Trophoblast cell (in vitro differentiated cells and primary cell): ENCODE data around the gene CD207.

ENCODE experiments used
- DNase-seq, 2 donors: peaks; one replicate each; pipeline ENCODE4 v3.0.0-alpha.2; 2016
- H2AFZ ChIP-seq: 2 replicates; pipeline ENCODE4 v1.6.1; 2013; ENCODE audit warnings: low read length, moderate library complexity, mild to moderate bottlenecking; ENCODE audit not compliant: insufficient read depth, poor library complexity
- H2AK5ac ChIP-seq: 2 replicates; pipeline ENCODE4 v1.6.1; 2013; ENCODE audit warnings: mild to moderate bottlenecking, low read length
- H2BK120ac ChIP-seq: 2 replicates; pipeline ENCODE4 v1.6.1; 2013; ENCODE audit warnings: low read length, mild to moderate bottlenecking, moderate library complexity; ENCODE audit not compliant: insufficient read depth, poor library complexity
- H2BK12ac ChIP-seq: 2 replicates; pipeline ENCODE4 v1.6.1; 2013; ENCODE audit warnings: mild to moderate bottlenecking, low read length, moderate library complexity
- H2BK5ac ChIP-seq: 2 replicates; pipeline ENCODE4 v1.6.1; 2013; ENCODE audit warnings: low read length, low read depth, moderate library complexity, mild to moderate bottlenecking; ENCODE audit not compliant: poor library complexity
- H3K14ac ChIP-seq: 2 replicates; pipeline ENCODE4 v1.6.1; 2013; ENCODE audit warnings: mild to moderate bottlenecking, low read length
- H3K18ac ChIP-seq: 2 replicates; pipeline ENCODE4 v1.6.1; 2013; ENCODE audit warnings: mild to moderate bottlenecking, low read length
- H3K23ac ChIP-seq: 2 replicates; pipeline ENCODE4 v1.6.1; 2013; ENCODE audit warnings: low read length
- H3K27ac ChIP-seq: 2 replicates; pipeline ENCODE4 v1.5.1; 2013; ENCODE audit warnings: low read depth, mild to moderate bottlenecking, inconsistent platforms, low read length, moderate library complexity
- H3K27me3 ChIP-seq: 2 replicates; pipeline ENCODE4 v1.6.1; 2013; ENCODE audit warnings: inconsistent platforms, mild to moderate bottlenecking, low read length, moderate library complexity; ENCODE audit not compliant: insufficient read depth
- H3K36me3 ChIP-seq, 2 experiments: 1 replicate in 1 of 2; 2 replicates in 1 of 2; pipeline ENCODE4 v1.6.1; 2013; ENCODE audit warnings: low read length in 2 of 2, mild to moderate bottlenecking in 2 of 2, moderate library complexity in 1 of 2; ENCODE audit not compliant: insufficient read depth in 2 of 2, control insufficient read depth in 1 of 2
- H3K4ac ChIP-seq: 2 replicates; pipeline ENCODE4 v1.6.1; 2013; ENCODE audit warnings: low read depth, mild to moderate bottlenecking, low read length, moderate library complexity
- H3K4me1 ChIP-seq, 2 experiments: 1 replicate in 1 of 2; 2 replicates in 1 of 2; pipeline ENCODE4 v1.6.1; 2013; ENCODE audit warnings: low read length in 2 of 2, mild to moderate bottlenecking in 2 of 2, moderate library complexity in 1 of 2; ENCODE audit not compliant: insufficient read depth in 2 of 2, control insufficient read depth in 1 of 2
- H3K4me2 ChIP-seq: 2 replicates; pipeline ENCODE4 v1.6.1; 2013; ENCODE audit warnings: inconsistent platforms, mild to moderate bottlenecking, low read length, moderate library complexity
- H3K4me3 ChIP-seq: 2 replicates; pipeline ENCODE4 v1.5.1; 2013; ENCODE audit warnings: mild to moderate bottlenecking, low read depth, low read length, inconsistent platforms
- H3K79me1 ChIP-seq: one replicate; pipeline ENCODE4 v1.6.1; 2013; ENCODE audit warnings: low read length
- H3K79me2 ChIP-seq: 2 replicates; pipeline ENCODE4 v1.6.1; 2013; ENCODE audit warnings: low read length, mild to moderate bottlenecking; ENCODE audit not compliant: control insufficient read depth, insufficient read depth, poor library complexity
- H3K9ac ChIP-seq: 2 replicates; pipeline ENCODE4 v1.6.1; 2013; ENCODE audit warnings: mild to moderate bottlenecking, low read length
- H3K9me3 ChIP-seq: 2 replicates; pipeline ENCODE4 v1.6.1; 2013; ENCODE audit warnings: low read depth, mild to moderate bottlenecking, control low read depth, inconsistent platforms, low read length; ENCODE audit not compliant: insufficient read depth
- H4K12ac ChIP-seq: 2 replicates; pipeline ENCODE4 v1.6.1; 2013; ENCODE audit warnings: low read depth, mild to moderate bottlenecking, low read length, moderate library complexity
- H4K8ac ChIP-seq: 2 replicates; pipeline ENCODE4 v1.6.1; 2013; ENCODE audit warnings: low read depth, mild to moderate bottlenecking, low read length, moderate library complexity
- H4K91ac ChIP-seq: one replicate; pipeline ENCODE4 v1.6.1; 2013; ENCODE audit warnings: low read depth, mild to moderate bottlenecking, low read length, moderate library complexity
- WGBS: extraction: QIAGEN DNeasy Blood & Tissue Kit; methylation state at CpG from one replicate; pipeline ENCODE4 v1.1.7; 2013; ENCODE audit warnings: missing lambda C conversion rate; ENCODE audit not compliant: insufficient read length, insufficient coverage; ENCODE audit errors: extremely low coverage; 5-methylcytosine and 5-hydroxymethylcytosine counted together

The CD207 gene

GRCh38 chr2:70871398-70872211 is 36.0 kb upstream of the CD207 start:
- no peak overlapping the region for H3K4me2 ChIP-seq
- H2BK5ac ChIP-seq: no peak overlapping the region
- no CpG with 5 or more reads among the region's 36 CpGs for WGBS

DNA sequence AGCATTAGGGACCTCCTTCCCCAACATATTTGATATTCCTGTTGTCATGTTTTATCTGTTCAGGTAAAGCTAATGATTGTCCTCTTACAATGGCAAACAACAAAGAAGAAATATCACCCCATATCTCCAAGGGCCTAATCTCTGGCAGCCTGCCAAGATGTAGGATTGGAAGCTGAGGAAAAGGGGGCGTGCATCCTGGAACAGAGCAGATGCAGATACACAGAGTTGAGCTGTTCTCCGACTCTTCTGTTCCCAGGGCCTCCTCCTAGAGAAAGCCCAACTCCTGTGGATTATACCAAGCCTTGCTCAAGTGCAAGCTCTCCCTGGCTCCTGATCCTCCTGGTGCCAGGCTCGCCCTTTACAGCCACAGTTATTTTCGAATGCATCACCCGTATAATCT is 35.2 kb upstream of the CD207 start:
- Histone ChIP-seq H3K9ac (no peak overlapping the region), H3K79me2 (no peaks in the 10 kb centered on the region), H2AK5ac (no peak overlapping the region), H3K27ac (no peak overlapping the region), H3K27me3 (no peaks in the 10 kb centered on the region), H2BK12ac (no peak overlapping the region), H3K36me3 (no peaks in the 10 kb centered on the region), H3K4me1 (peaks cover 0 to 2% of the 10 kb centered on the region in 2 experiments), H2AFZ (no peak overlapping the region), H4K12ac (no peak overlapping the region), H2BK5ac (no peak overlapping the region), H3K4me2 (no peak overlapping the region), H3K18ac (no peak overlapping the region), H2BK120ac (no peak overlapping the region), H3K9me3 (no peaks in the 10 kb centered on the region), H3K4ac (no peak overlapping the region), H3K4me3 (no peak overlapping the region), H4K8ac (no peak overlapping the region), H4K91ac (no peak overlapping the region), H3K79me1 (no peaks in the 10 kb centered on the region), H3K14ac (no peak overlapping the region), H3K23ac (no peak overlapping the region)
- DNase-seq: no peak
- WGBS: no CpG with 5 or more reads among the region's 5 CpGs

More at GRCh38 chr2:70871398-70872211, 36.0 kb upstream of the CD207 start:
- Histone ChIP-seq H4K12ac (no peak overlapping the region), H3K18ac (no peak overlapping the region), H3K27me3 (peaks cover 6% of the 10 kb centered on the region), H3K36me3 (no peaks in the 10 kb centered on the region), H3K79me2 (no peaks in the 10 kb centered on the region), H3K9me3 (peaks cover 3% of the 10 kb centered on the region), H2AK5ac (no peak overlapping the region), H3K4me1 (peaks cover 0 to 2% of the 10 kb centered on the region in 2 experiments), H3K79me1 (no peaks in the 10 kb centered on the region), H2BK12ac (no peak overlapping the region), H3K14ac (no peak overlapping the region), H4K8ac (no peak overlapping the region), H4K91ac (no peak overlapping the region), H2AFZ (no peak overlapping the region), H3K27ac (no peak overlapping the region), H2BK120ac (no peak overlapping the region), H3K4ac (no peak overlapping the region), H3K4me3 (no peak overlapping the region), H3K9ac (no peak overlapping the region), H3K23ac (no peak overlapping the region)
- DNase-seq: peak; percentile 83 to 93

GRCh38 chr2:70868970-70869369 is 33.4 kb upstream of the CD207 start:
- Histone ChIP-seq H3K14ac (no peak overlapping the region), H2AK5ac (no peak overlapping the region), H3K9me3 (no peaks in the 10 kb centered on the region), H4K12ac (no peak overlapping the region), H3K23ac (no peak overlapping the region), H3K79me2 (no peaks in the 10 kb centered on the region), H2BK12ac (no peak overlapping the region), H3K4me3 (no peak overlapping the region), H3K4me2 (no peak overlapping the region), H4K91ac (no peak overlapping the region), H2BK120ac (no peak overlapping the region), H3K18ac (no peak overlapping the region), H3K27ac (no peak overlapping the region), H3K9ac (no peak overlapping the region), H3K27me3 (no peaks in the 10 kb centered on the region), H2AFZ (no peak overlapping the region), H3K36me3 (no peaks in the 10 kb centered on the region), H3K4me1 (peaks cover 0 to 2% of the 10 kb centered on the region in 2 experiments), H3K4ac (no peak overlapping the region), H4K8ac (no peak overlapping the region), H3K79me1 (no peaks in the 10 kb centered on the region), H2BK5ac (no peak overlapping the region)
- DNase-seq: no peak
- WGBS: no CpG with 5 or more reads among the region's 1 CpG

DNA sequence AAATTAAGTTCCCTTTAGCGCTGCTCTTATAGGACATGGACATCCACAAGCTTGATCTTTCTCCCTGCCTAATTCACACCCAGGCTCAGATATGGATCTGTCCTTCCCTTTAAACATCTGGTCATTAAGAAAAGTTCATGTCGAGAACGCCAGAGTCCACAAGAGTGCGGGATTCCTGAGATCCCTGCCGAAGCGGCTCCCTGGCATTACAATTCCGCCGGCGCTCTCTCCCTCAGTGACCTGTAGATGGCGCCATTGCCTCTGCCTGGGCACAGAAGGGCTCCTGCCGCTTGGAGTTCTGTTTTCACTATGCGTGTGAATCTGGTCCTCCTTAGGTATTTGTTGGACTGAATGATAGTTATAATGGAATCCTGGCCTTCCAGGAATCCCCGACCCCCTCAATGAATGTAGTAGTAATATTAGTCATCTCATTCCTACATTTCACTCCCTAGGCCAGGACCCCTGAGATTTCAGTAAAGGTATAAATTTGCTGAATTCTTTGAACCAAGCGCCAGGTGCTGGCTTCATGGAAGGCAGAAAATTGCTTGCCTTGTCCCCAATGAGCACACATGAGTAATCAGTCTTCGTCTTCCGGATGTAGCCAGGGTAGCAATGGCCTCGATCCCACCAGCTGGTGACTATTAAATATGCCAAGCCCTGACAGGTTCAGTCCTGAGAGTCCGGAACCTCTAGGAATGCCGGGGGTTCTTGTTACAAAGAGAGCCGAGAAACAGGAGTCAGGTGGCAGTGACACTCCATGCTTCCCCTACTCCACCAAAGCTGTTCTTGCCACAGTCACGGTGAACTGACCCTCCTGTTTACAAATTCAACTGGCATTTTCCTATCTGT is 26.4 kb upstream of the CD207 start:
- H3K27me3 ChIP-seq: no peaks in the 10 kb centered on the region
- no CpG with 5 or more reads among the region's 21 CpGs for WGBS
- H2BK120ac ChIP-seq: no peak overlapping the region
- no peak overlapping the region for H4K91ac ChIP-seq
- no peak overlapping the region for H4K12ac ChIP-seq
- H3K4me3 ChIP-seq: no peak overlapping the region
- no peak overlapping the region for H3K18ac ChIP-seq
- no peak overlapping the region for H3K27ac ChIP-seq
- no peak overlapping the region for H3K23ac ChIP-seq
- no peak overlapping the region for H3K14ac ChIP-seq
- H3K36me3 ChIP-seq: no peaks in the 10 kb centered on the region
- DNase-seq: peak; percentile 74 to 91
- H3K4me1 ChIP-seq: no peaks in the 10 kb centered on the region
- H3K79me1 ChIP-seq: no peaks in the 10 kb centered on the region
- H2BK5ac ChIP-seq: no peak overlapping the region
- H3K4ac ChIP-seq: no peak overlapping the region
- H3K9me3 ChIP-seq: no peaks in the 10 kb centered on the region
- no peak overlapping the region for H2AK5ac ChIP-seq
- H3K4me2 ChIP-seq: no peak overlapping the region
- H3K79me2 ChIP-seq: no peaks in the 10 kb centered on the region
- no peak overlapping the region for H2AFZ ChIP-seq
- no peak overlapping the region for H2BK12ac ChIP-seq
- H3K9ac ChIP-seq: no peak overlapping the region
- H4K8ac ChIP-seq: no peak overlapping the region
